GM19324 (cell line): ENCODE results near the gene MAML2.

ENCODE experiments used
- ATAC-seq: cut with Tn5 transposase; IDR thresholded peaks from one replicate; pipeline ENCODE4 v1.9.1; 2021; ENCODE audit warnings: mild to moderate bottlenecking, moderate library complexity; ENCODE audit not compliant: unreplicated experiment, low FRiP score

MAML2 gene

DNA sequence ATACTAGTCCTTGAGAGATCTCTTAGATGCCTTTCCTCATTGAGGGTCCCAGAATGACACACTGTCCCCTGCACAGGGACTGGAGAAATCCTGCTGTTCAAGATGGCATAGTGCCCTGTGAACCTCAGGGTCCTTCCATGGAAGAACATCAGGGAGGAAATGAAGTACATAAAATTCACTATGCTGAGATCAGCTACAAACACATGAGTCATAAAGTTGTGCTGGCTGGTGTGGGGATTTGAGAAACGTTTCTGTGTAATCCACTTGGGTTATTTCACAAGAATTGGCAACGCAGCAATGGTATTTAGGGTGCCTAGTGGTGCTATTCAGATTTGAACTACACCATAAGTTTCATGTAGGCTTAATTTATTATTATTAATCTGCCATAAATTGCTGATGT lies 174.4 kb downstream of the MAML2 start:
- ATAC-seq, result no peak

GRCh38 chr11:96167787-96168186 lies 175.2 kb downstream of the MAML2 start:
- no peak for ATAC-seq

GRCh38 chr11:96167203-96167758 lies 175.7 kb downstream of the MAML2 start:
- no peak for ATAC-seq

DNA sequence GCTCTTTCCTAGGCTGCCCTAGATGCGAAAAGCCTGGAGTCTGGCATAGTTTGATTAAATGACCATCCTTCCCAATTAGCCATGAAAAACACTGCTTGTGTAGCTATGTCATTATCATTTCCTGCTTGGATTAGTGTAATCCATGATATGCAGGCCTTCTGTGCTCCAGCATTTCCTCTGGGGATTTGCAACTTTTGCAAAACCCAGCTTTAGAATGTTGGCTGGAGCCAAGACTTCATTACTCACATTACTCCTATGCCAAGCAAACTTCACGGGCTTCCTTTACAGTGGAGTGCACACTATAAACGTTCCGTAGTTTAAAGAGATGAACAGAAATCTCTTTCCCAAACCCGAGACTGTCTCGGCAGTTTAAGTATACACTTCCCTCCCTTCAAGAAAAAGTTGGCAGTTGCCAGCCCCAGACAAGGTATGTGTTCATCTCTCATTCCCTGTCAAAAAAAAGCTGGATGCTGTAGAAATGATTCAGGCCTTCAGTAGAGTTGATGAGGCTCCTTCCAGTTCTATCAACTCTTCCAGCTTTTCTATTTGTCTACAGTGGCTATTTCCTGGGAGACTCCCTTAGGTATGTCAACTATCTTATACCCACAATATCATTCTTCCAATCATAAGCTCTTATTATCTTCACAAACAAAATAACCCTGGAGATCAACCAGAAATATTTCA lies 180.0 kb downstream of the MAML2 start:
- ATAC-seq, result no peak

GRCh38 chr11:96161307-96162089 lies 181.5 kb downstream of the MAML2 start:
- ATAC-seq, result no peak

DNA sequence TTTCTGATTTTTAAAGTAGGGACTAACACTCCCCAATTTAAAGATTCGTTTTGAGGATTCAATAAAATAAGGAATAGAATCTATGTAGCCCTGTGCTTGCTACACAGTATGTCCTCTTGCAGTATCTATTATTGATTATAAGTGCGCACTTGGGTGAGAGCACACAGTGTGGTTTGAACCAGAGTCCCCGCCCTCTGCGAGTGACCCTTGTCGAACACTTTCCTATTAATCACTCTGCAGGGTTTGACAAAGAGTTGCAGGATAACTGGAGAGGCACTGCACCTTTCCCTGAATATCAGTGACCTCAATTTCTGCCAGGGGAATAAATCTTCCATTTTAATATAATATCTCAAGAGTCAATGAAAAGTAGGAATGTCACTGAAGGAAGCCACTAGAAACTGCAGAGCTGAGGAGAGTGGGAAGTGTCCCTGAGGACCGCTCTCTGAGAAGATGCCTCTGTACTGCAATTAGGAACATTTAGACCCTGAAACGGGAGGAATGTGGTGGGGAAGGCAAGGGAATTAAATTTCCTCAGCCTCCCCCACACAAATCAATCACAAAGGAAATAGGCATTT lies 182.2 kb downstream of the MAML2 start:
- ATAC-seq, result no peak

DNA sequence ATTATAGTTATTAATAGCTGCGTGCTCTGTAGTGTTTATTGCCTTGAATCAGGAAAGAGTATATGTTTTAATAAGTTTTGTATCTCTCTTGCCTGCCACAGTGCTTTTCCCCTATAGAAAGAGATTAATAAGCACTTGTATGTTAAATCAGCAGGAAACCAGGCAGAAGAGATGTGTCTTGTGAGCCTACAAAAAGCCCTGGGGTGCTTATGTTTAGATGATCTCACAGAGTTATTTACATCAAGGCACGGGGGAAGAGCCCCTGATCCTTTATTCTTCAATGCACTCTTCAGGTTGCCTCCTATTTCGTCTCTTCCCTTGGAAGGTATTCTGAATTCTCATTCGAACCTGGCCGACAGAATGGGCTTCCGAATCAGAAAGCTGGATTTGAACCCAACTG lies 183.0 kb downstream of the MAML2 start:
- no peak for ATAC-seq

DNA sequence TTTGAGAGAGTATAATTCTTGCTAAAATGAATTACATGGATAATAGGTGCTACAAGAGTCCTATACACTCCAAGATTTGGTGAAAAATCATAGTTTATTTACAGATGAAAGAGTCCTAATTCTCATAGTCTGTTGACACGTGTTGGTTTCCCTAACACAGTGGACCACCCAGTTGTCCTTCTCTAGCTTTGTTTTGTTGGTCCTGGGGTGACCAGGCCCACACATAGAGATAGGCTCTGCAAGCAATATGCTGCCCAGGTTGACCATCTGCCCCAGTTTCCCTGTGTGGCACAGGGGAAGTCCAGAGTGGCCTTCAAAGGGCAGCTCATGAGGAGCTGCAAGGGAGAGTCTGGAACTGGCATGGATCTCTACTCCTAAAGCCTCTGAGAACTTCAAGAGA lies 184.9 kb downstream of the MAML2 start:
- ATAC-seq, result no peak

DNA sequence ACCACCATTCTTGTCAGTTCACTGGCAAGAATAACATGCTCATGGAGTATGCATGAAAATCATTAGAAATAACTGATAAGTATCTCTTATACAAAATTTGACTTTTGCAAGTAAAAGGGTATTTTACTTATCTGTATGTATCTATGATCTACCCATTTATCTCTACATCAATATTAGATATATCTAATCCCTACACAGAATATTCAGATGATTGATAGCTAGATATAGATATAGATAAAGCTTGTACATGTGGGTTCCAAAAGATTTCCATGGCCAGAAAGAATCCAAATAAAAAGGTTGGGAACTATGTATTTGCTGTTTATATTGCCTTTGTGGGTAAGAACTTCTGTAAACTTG lies 185.5 kb downstream of the MAML2 start:
- ATAC-seq, result no peak

DNA sequence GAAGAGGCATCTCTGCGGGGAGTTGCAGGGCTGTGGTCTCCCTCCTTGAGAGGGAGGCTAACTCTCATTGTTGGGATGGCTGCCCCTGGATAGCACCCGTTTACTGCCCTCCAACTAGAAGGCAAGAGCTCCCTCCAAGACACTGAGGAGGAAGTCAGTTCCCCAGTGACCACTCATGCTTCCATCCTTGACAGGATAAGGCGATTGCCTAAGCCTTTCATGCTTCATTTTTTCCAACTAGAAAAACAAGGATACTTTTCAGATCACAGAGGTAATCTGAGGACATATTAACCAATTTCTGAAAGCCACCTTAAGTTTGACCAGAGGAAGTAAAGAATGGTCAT lies 186.6 kb downstream of the MAML2 start:
- ATAC-seq, result peak; percentile 38

DNA sequence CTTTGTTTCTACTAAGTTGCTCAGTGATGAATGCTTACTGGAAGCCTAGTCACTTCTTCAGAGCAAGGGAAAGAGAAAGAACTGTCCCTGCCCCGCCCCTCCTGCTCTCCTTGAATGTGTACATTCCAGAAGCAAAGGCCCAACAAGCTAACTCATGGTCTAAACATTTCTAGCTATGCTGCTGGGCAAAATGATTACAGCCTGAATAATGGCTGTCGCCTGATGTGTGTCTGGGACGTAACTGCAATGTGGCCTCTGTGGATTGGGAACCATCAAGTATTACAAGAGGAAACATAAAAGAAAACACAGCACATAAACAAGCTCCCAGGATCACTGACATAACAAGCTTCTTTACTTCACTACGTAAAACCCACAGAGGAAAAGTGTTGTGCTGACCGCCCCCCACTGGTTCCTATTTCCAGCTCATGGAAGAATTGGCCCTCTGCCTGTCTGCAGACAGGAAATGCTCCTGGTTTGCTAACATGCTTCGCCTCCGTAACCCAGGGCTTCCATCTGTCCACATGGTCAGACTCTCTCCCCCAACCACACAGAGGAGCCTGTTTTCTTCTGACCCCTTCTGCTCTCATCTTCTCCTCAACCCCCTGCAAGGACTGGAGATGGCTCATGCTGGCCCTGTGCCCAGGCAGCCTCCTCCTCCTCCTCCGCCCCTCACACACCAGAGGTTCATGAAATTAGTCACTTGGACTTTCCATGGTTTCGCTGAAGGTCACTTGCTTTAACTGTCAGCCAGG lies 187.2 kb downstream of the MAML2 start:
- peak; percentile 30 for ATAC-seq

DNA sequence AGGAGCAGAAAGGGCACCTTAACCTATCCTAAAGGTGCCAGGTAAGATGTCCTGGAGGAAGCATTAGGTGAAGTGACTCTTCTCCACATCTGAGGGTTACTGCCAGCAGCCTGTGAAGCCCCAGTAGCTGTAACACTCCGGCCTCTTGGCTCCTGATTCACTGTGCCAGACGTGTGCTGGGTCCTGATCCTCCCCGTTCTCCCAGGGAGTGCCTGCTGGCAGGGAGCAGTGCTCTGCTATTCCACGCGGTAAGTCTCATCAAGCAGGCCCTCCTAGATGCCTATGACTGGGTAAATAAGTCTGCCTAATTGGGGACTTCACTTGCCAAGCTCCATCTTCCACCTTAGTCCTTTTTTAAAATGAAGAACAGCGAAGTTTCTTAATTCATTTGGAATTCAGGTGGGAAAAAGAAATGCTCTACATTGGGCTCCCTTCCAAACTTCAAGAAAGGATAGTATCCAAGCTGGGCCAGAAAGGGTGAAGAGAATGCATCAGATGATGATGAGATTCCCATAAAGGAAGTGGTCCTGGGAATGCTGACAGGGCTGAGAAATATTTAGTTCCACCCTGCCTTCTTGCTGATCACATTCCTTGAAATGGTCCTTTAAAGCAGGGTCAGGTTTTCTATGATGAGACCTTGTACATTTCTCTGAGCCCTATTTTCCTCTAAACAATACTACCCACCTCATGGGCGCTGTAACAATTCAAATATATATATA lies 188.0 kb downstream of the MAML2 start:
- no peak for ATAC-seq

DNA sequence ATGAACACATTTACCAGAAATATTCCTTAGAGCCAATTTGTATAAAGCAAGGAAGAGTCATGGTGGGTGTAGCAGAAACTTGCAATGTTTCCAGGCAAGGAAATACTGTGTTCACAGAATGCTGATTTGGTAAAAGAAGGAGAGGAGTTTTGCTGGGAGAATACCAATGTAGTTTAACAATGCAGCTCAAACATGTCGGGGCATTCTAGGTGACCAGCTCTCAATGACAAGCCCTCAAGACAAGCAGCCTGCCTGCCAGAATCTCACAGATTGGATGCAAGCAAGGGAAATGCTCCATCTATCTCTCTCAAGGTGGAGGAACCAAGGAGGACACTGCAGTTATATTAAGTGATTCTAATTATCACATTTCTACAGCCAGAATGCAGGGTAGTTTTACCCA lies 190.4 kb downstream of the MAML2 start:
- no peak for ATAC-seq

- ATAC-seq, result no peak
Measured at GRCh38 chr11:96151501-96151900, 191.5 kb downstream of the MAML2 start.

DNA sequence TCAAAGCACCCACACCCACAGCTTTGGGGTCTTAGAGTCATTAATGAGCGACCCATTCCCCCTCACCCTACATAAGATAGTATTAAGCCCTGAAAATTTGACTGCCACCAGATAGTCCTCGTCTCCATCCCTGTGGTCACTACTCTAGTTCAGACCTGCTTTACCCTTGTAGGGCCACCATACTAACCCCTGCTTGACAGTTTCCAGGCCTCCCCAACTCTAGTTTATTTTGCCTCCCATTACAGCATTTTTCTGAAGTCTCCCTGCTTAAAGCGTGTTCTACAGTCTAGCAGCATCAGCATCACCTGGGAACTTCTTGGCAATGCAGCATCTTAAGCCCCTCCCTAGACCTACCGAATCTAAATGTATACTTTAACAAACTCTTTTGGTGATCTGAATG lies 192.4 kb downstream of the MAML2 start:
- no peak for ATAC-seq

DNA sequence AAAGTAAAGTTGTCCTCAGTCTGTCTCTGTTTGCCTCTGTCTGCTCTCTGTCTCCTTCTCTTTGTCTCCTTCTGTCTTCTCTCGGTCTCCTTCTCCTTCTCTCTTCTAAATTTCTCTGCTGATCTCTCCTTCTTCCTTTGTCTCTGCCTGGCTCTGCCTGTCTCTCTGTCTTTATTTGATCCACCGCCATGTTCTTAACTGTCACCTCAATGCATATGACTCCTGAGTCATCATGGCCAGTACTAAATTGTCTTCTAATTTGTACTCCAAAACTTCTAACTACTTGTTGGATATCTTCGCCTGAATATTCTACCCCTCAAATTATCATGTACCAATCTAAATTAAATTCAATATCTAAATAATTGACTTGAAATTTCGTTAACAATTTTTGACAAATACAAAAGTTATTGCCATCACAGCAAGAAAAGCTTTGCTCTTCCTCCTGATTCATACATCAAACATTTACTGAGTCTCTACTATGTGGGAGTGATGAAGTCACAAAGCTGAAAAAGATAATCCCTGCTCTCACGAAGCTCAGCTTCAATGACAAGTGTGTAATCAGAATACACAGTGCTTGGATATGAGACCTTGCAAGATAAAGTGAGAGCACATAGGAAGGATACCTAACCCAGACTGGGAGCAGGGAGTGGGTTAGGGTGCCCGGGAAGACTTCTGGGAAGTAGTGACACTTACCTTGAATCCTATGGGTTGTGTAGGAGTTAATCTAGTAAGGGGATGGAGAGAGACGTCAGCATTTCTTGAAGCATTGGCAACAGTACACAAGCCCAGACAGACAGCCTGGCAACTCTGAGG lies 193.0 kb downstream of the MAML2 start:
- no peak for ATAC-seq

GRCh38 chr11:96147906-96148486 lies 195.0 kb downstream of the MAML2 start:
- no peak for ATAC-seq

GRCh38 chr11:96147186-96147585 lies 195.8 kb downstream of the MAML2 start:
- ATAC-seq, result no peak

- ATAC-seq, result no peak
Measured at GRCh38 chr11:96146765-96147164, 196.2 kb downstream of the MAML2 start.
